ENCODE results near the gene AIP.

DNA sequence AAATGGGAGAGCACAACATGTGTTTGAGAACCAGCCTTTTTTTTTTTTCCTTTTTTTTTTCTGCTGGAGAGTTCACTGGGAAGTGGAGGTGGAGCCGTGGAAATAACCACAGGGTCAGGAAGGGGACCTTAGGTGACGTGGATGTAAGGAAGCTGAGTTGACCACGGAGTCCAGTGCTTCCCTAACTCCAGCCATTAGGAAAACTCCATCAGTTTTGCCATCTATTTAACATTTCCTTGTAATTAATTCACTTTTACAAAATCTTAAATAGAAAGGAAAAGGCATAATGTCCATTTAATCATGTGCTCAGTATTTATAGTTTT lies 27.2 kb downstream of the AIP start:
- TF ChIP-seq POLR2AphosphoS5 (IDR thresholded peaks at IDR 0.05) (no peak), EP300 (IDR thresholded peaks at IDR 0.05) (no peak), POLR2A (IDR thresholded peaks at IDR 0.05) (no peak)
- TF ChIP-seq, protein P1, sequence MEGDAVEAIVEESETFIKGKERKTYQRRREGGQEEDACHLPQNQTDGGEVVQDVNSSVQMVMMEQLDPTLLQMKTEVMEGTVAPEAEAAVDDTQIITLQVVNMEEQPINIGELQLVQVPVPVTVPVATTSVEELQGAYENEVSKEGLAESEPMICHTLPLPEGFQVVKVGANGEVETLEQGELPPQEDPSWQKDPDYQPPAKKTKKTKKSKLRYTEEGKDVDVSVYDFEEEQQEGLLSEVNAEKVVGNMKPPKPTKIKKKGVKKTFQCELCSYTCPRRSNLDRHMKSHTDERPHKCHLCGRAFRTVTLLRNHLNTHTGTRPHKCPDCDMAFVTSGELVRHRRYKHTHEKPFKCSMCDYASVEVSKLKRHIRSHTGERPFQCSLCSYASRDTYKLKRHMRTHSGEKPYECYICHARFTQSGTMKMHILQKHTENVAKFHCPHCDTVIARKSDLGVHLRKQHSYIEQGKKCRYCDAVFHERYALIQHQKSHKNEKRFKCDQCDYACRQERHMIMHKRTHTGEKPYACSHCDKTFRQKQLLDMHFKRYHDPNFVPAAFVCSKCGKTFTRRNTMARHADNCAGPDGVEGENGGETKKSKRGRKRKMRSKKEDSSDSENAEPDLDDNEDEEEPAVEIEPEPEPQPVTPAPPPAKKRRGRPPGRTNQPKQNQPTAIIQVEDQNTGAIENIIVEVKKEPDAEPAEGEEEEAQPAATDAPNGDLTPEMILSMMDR (IDR thresholded peaks at IDR 0.05), result no peak
